GM13977 (cell line): ENCODE results near the gene LARGE1.
"Not testable (repeated sequence)": the region's sequence is repeated elsewhere in the genome, so short reads cannot be mapped to it uniquely, and the experiment has no call there.

ENCODE experiments used
- DNase-seq: peaks from one replicate; pipeline ENCODE4 v3.0.0; 2012; ENCODE audit warnings: low spot score
- CTCF ChIP-seq: IDR thresholded peaks from 2 replicates; pipeline ENCODE4 v1.5.1; 2012; ENCODE audit warnings: mild to moderate bottlenecking, control low read depth; ENCODE audit not compliant: insufficient read depth; ENCODE audit errors: extremely low read depth, missing control alignments
- in situ Hi-C: fragments of 300-500 bp; cut with MboI; formaldehyde crosslinking; loops from one replicate; pipeline ENCODE4 v1.12.0; 2022; ENCODE audit warnings: low sequenced_read_pairs, low pct_unique_long_range_greater_than_20kb, mixed read lengths, inconsistent platforms; ENCODE audit not compliant: unreplicated experiment

LARGE1 gene

GRCh38 chr22:33467080-33467479, 453.2 kb downstream of the LARGE1 start:
- in situ Hi-C loops = no loop called here
- no peak for TF ChIP-seq CTCF
- no peak for DNase-seq

- DNase-seq = no peak
- no peak for TF ChIP-seq CTCF
- in situ Hi-C loops = no loop called here
Observed at GRCh38 chr22:33465554-33465953, 454.7 kb downstream of the LARGE1 start.

DNA sequence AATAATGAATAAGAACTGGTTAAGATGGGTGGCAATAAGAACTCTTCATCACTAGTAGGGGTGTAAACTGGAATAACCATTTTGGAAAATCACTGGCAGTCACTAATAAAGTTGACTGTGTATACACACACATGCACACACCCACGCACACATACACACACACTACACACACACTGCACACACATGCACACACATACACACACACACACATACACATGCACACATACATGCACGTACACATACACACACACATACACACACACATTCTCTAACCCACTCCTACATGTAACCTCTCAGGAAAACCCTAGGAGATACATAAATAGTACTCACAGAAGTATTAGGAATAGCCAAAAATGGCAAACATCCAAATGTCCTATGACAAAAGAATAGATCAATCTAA, 455.6 kb downstream of the LARGE1 start:
- no peak for TF ChIP-seq CTCF
- in situ Hi-C loops = no loop called here
- no peak for DNase-seq

GRCh38 chr22:33461698-33462434, 458.4 kb downstream of the LARGE1 start:
- TF ChIP-seq CTCF = no peak
- no peak for DNase-seq
- in situ Hi-C loops = no loop called here

DNA sequence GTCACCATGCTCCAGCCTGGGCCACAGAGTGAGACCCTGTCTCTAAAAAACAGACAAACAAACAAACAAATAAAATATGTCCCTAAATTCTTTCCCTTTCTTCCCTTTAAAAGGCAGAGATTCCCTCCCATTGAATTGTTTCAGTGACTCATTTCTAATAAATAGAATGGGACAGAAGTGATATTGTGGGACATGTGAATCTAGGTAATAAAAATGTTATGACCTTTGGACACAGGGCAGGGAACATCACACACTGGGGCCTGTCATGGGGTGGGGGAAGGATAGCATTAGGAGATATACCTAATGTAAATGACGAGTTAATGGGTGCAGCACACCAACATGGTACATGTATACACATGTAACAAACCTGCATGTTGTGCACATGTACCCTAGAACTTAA, 459.0 kb downstream of the LARGE1 start:
- in situ Hi-C loops, DNase-seq: not testable (repeated sequence)

- no peak for DNase-seq
- in situ Hi-C loops = no loop called here
- no peak for TF ChIP-seq CTCF
Observed at GRCh38 chr22:33459137-33459536, 461.1 kb downstream of the LARGE1 start.

DNA sequence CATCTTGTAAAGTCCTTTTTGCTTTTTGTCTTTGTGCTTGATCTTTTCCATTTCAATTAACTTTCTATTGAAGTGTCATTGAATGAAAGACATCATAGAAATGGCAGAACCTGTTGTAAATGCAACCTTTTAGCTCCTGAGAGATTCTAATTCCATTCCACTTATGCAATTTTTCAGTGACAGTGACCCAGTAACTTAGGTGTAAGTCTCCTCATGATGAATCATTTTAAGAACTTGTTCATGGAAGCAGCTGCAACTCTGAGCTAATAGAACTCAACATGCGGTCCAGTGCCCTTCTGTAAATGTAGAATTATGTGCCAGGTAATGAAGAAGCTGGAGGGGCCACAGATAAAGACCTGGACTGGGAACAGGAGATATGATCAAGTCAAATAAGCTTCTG, 463.8 kb downstream of the LARGE1 start:
- TF ChIP-seq CTCF = no peak
- in situ Hi-C loops = no loop called here
- DNase-seq = no peak
